Endothelial cell of umbilical vein (primary cell): Measurements from ENCODE around the gene SPTLC2. TPM values are rescaled to one million over a fixed set of nuclear protein-coding genes. Genes with fewer than 3 reads are reported as not detected.

ENCODE experiments used
- BruUV-seq: library from RNA; stranded (reverse); fragments of 400-500 nt; replicated peaks from 2 replicates; lab custom pipeline; 2021; lab: Mats Ljungman, UMichigan
- CTCF ChIA-PET: fragments of 300-600, 350-600 bp; sonication (Branson Sonifier 250); formaldehyde crosslinking; loops from one replicate; lab custom pipeline; 2021; ENCODE audit warnings: antibody characterized with exemption, inconsistent platforms; lab: Charles Lee
- POLR2A ChIA-PET: fragments of 300-600, 350-600 bp; sonication (Branson Sonifier 250); formaldehyde crosslinking; loops from one replicate; lab custom pipeline; 2021; ENCODE audit warnings: antibody characterized with exemption, inconsistent platforms; lab: Charles Lee
- DNase-seq: peaks from one replicate; pipeline ENCODE4 v3.0.0-alpha.2; 2011; ENCODE audit warnings: low read depth, low spot score
- FAIRE-seq: peaks from 2 replicates; lab custom pipeline; 2011; peaks lifted over from hg19 to GRCh38; lab: Jason Lieb, UNC
- H2AFZ ChIP-seq: 2 replicates; pipeline ENCODE4 v1.6.0; 2012; ENCODE audit warnings: low read depth, low read length, control low read depth, inconsistent platforms
- H3K27ac ChIP-seq: 2 replicates; pipeline ENCODE4 v1.5.1; 2011; ENCODE audit warnings: low read depth, mild to moderate bottlenecking, control low read depth, low read length, moderate library complexity; ENCODE audit not compliant: insufficient read depth
- H3K27me3 ChIP-seq, 2 experiments: 2 replicates each; pipeline versions ENCODE4 v1.6.0 to v1.6.1; 2011; ENCODE audit warnings: low read length in 2 of 2, mixed read lengths in 1 of 2; ENCODE audit not compliant: control insufficient read depth in 2 of 2, insufficient read depth in 2 of 2
- H3K36me3 ChIP-seq, 2 experiments: 2 replicates in 1 of 2; 3 replicates in 1 of 2; pipeline ENCODE4 v1.5.1; 2011; ENCODE audit warnings: low read length in 2 of 2, mild to moderate bottlenecking in 1 of 2, moderate library complexity in 1 of 2; ENCODE audit not compliant: control insufficient read depth in 2 of 2, insufficient read depth in 2 of 2; ENCODE audit errors: extremely low read depth in 1 of 2
- H3K4me1 ChIP-seq: 3 replicates; pipeline ENCODE4 v1.5.1; 2011; ENCODE audit warnings: mild to moderate bottlenecking, low read length; ENCODE audit not compliant: control insufficient read depth, insufficient read depth; ENCODE audit errors: extremely low read depth
- H3K4me2 ChIP-seq: 2 replicates; pipeline ENCODE4 v1.6.1; 2011; ENCODE audit warnings: low read length, control low read depth, mixed read lengths; ENCODE audit not compliant: insufficient read depth
- H3K4me3 ChIP-seq, 3 experiments: fragments of 200-600 bp in 1 of 3; sonication (generic), shearing (Covaris generic) in 1 of 3; replicated peaks in 1 of 3; 2 replicates each; pipeline ENCODE4 v1.5.1; 2011 to 2016; ENCODE audit warnings: control low read depth in 3 of 3, low read length in 3 of 3, mild to moderate bottlenecking in 2 of 3, inconsistent platforms in 1 of 3, low read depth in 1 of 3, moderate library complexity in 1 of 3; ENCODE audit not compliant: insufficient read depth in 1 of 3
- H3K79me2 ChIP-seq: 2 replicates; pipeline ENCODE4 v1.6.0; 2012; ENCODE audit warnings: low read length, inconsistent platforms; ENCODE audit not compliant: control insufficient read depth, insufficient read depth
- H3K9ac ChIP-seq: replicated peaks from 2 replicates; pipeline ENCODE3; 2011; ENCODE audit warnings: low read length, control low read depth; ENCODE audit not compliant: insufficient read depth; ENCODE audit errors: extremely low read depth
- H3K9me1 ChIP-seq: replicated peaks from 3 replicates; pipeline ENCODE4 v1.6.0; 2011; ENCODE audit warnings: mild to moderate bottlenecking, low read length; ENCODE audit not compliant: control insufficient read depth, insufficient read depth; ENCODE audit errors: extremely low read depth
- H3K9me3 ChIP-seq: replicated peaks from 2 replicates; pipeline ENCODE4 v1.5.1; 2012; ENCODE audit warnings: low read length, inconsistent platforms; ENCODE audit not compliant: control insufficient read depth, insufficient read depth
- H4K20me1 ChIP-seq: replicated peaks from 2 replicates; pipeline ENCODE3; 2011; ENCODE audit warnings: mild to moderate bottlenecking, low read length; ENCODE audit not compliant: control insufficient read depth, insufficient read depth; ENCODE audit errors: extremely low read depth
- CTCF ChIP-seq, 2 donors: IDR thresholded peaks; 1 replicate in 1 of 2; 2 replicates in 1 of 2; pipeline ENCODE4 v1.5.1; 2011; ENCODE audit warnings: low read length in 2 of 2, mild to moderate bottlenecking in 2 of 2, moderate library complexity in 2 of 2, control low read depth in 1 of 2, inconsistent platforms in 1 of 2, low read depth in 1 of 2; ENCODE audit not compliant: insufficient read depth in 1 of 2; ENCODE audit errors: extremely low read depth in 1 of 2
- EZH2 ChIP-seq: IDR thresholded peaks from 2 replicates; pipeline ENCODE4 v1.6.1; 2012; ENCODE audit warnings: borderline replicate concordance, low read depth, mild to moderate bottlenecking, moderate library complexity, low read length, inconsistent platforms; ENCODE audit not compliant: severe bottlenecking
- FOS ChIP-seq: IDR thresholded peaks from 2 replicates; pipeline ENCODE4 v1.6.1; 2011; ENCODE audit warnings: mild to moderate bottlenecking, low read length, moderate library complexity, borderline replicate concordance; ENCODE audit not compliant: insufficient read depth
- GATA2 ChIP-seq: IDR thresholded peaks from 2 replicates; pipeline ENCODE4 v1.7.0; 2011; ENCODE audit warnings: low read depth, mild to moderate bottlenecking, moderate library complexity, mixed read lengths, low read length; ENCODE audit not compliant: insufficient read length, insufficient read depth
- JUN ChIP-seq: IDR thresholded peaks from 2 replicates; pipeline ENCODE4 v1.6.1; 2011; ENCODE audit warnings: borderline replicate concordance, low read depth; ENCODE audit not compliant: insufficient read length, insufficient read depth
- MAX ChIP-seq: IDR thresholded peaks from 2 replicates; pipeline ENCODE4 v1.6.1; 2011; ENCODE audit not compliant: insufficient read depth, insufficient read length
- MYC ChIP-seq: IDR thresholded peaks from one replicate; pipeline ENCODE4 v1.6.1; 2011; ENCODE audit warnings: mild to moderate bottlenecking, low read depth, low read length
- POLR2A ChIP-seq: IDR thresholded peaks from 2 replicates; pipeline ENCODE4 v1.6.1; 2012; ENCODE audit warnings: low read depth, mild to moderate bottlenecking, control low read depth, low read length
- POLR2AphosphoS5 ChIP-seq: IDR thresholded peaks from 2 replicates; pipeline ENCODE4 v1.6.1; 2012; ENCODE audit warnings: low read depth, mild to moderate bottlenecking, control low read depth, low read length, moderate library complexity; ENCODE audit not compliant: insufficient read depth
- dilution Hi-C: fragments of 300-500 bp; cut with MboI; formaldehyde crosslinking; loops from one replicate; pipeline ENCODE4 v1.15.0; 2019; ENCODE audit warnings: low sequenced_read_pairs; ENCODE audit not compliant: extremely low pct_ligation_motif_present
- intact Hi-C: fragments of 100-400 bp; cut with micrococcal nuclease; formaldehyde crosslinking; loops from one replicate; pipeline ENCODE4 v1.10.0; 2022
- polyA plus RNA-seq, 4 experiments: library from polyadenylated mRNA; depleted of rRNA in 3 of 4; stranded (reverse) in 3 of 4; unstranded in 1 of 4; fragments of >200 nt; gene quantifications; 2 replicates each; pipeline versions ENCODE4 v1.2.1 to v1.2.3, GENCODE V29; 2011 to 2012; ENCODE audit warnings: missing spikeins in 1 of 4
- total RNA-seq: library from RNA; stranded (reverse); gene quantifications from 2 replicates; pipeline ENCODE4 v1.2.3, GENCODE V29; 2021

The SPTLC2 gene
- total and polyA plus RNA-seq, 2 donors (not counting 3 experiments of a cell fraction or from before 2014, with no cell fraction given) = 19.1 to 71.3 TPM

GRCh38 chr14:77630111-77630510, 13.7 kb upstream of the SPTLC2 start:
- Histone ChIP-seq H3K9ac (no peak overlapping the region), H3K27me3 (peaks cover 0 to 5% of the 10 kb centered on the region in 2 experiments), H3K27ac (no peak overlapping the region), H2AFZ (no peak overlapping the region), H3K4me1 (no peaks in the 10 kb centered on the region), H3K4me3 (no peak overlapping the region), H3K4me2 (no peak overlapping the region), H3K9me3 (no peaks in the 10 kb centered on the region), H4K20me1 (no peaks in the 10 kb centered on the region), H3K79me2 (no peaks in the 10 kb centered on the region), H3K9me1 (no peaks in the 10 kb centered on the region), H3K36me3 (no peaks in the 10 kb centered on the region)
- TF ChIP-seq MAX (no peak), FOS (no peak), POLR2A (no peak), GATA2 (no peak), JUN (no peak), EZH2 (no peak), MYC (no peak), POLR2AphosphoS5 (no peak), CTCF (IDR thresholded peaks at IDR 0.05; ENCODE audit: extremely low read depth in 1 of 2, insufficient read depth in 1 of 2, low read depth in 1 of 2, low read length in 2 of 2) (no peak)
- intact Hi-C loops = no loop called here
- FAIRE-seq (no peak), DNase-seq (no peak)
- CTCF ChIA-PET = no interaction called here
- BruUV-seq = no TSS peak
- POLR2A ChIA-PET = no interaction called here
- dilution Hi-C loops = no loop called here
